ENCODE data around the gene INTS1.
A peak's percentile ranks its signal among the peaks of the same experiment; 100 is the strongest.

INTS1 gene

GRCh38 chr7:1530946-1531262, 26.7 kb upstream of the INTS1 start:
- no peak overlapping the region for H2AFZ ChIP-seq (ENCODE audit: low read length)
- H3K27me3 ChIP-seq (ENCODE audit: insufficient read depth, low read length), result no peaks in the 10 kb centered on the region
- peak overlapping the region; percentile 85 for H3K4me2 ChIP-seq (ENCODE audit: low read length)
- no peaks in the 10 kb centered on the region for H3K9me2 ChIP-seq (ENCODE audit: low read depth, low read length)
- no peaks in the 10 kb centered on the region for H3K36me3 ChIP-seq (ENCODE audit: insufficient read depth, low read length)
- H3F3A ChIP-seq (ENCODE audit: insufficient read depth, low read length), result no peaks in the 10 kb centered on the region
- no peak overlapping the region for H3K27ac ChIP-seq (ENCODE audit: low read depth, low read length, poor library complexity, severe bottlenecking)
- H4K20me1 ChIP-seq (ENCODE audit: insufficient read depth, low read length), result no peaks in the 10 kb centered on the region
- H3K4me1 ChIP-seq (ENCODE audit: insufficient read depth, low read length, severe bottlenecking), result peaks cover 24% of the 10 kb centered on the region
- 0 out of 2 replicates have a peak, but pooled peaks cover 8% of the 10 kb centered on the region for H3K79me2 ChIP-seq (ENCODE audit: insufficient read depth, low read length)
- peak overlapping the region; percentile 79 for H3K9ac ChIP-seq (ENCODE audit: low read length)
- TF ChIP-seq EZH2 (IDR thresholded peaks at IDR 0.05; ENCODE audit: borderline replicate concordance, low read length) (no peak), CTCF (IDR thresholded peaks at IDR 0.05; ENCODE audit: low read length) (no peak)
- H3K4me3 ChIP-seq (ENCODE audit: low read depth, low read length, poor library complexity, severe bottlenecking), result peak overlapping the region; percentile 83
- no peaks in the 10 kb centered on the region for H3K9me3 ChIP-seq (ENCODE audit: low read length)

DNA sequence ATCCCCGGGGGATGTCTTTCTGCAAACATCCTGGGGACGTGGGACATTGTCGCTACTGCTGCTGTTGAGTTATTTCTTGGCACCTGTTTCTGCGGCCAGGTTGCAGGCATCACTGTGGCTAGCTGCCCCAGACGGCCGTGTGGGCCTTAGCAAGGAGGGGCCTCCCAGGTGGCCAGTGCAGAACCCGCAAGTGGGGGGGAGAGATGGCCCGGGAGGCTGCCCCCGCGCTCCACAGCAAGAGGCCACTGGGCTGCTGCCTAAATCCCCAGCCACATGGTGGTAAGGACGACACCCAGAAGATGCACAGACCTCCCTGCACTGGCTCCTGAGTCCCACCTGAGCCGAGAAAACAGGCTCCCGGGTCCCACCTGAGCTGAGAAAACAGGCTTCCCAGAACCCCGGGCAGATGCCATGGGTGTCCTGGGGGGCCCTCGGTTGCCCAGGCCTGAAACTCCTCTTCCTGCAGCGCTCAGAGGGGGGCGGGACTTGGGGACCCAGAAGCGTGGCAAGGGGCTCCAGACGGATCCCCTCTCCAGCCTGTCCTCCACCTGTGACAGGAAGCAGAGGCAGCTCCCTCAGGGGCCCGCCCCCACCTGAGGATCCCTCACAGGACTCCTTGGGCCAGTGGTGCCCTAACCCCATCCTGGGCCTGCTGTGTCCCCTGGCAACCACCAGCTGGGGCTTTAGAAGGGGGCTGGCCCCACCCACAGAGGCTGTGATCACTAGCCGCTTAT, 25.4 kb upstream of the INTS1 start:
- no peak overlapping the region for H3K4me3 ChIP-seq (ENCODE audit: low read depth, low read length, poor library complexity, severe bottlenecking)
- H3K4me1 ChIP-seq (ENCODE audit: insufficient read depth, low read length, severe bottlenecking), result peaks cover 24% of the 10 kb centered on the region
- 0 out of 2 replicates have a peak, but pooled peaks cover 8% of the 10 kb centered on the region for H3K79me2 ChIP-seq (ENCODE audit: insufficient read depth, low read length)
- no peaks in the 10 kb centered on the region for H3F3A ChIP-seq (ENCODE audit: insufficient read depth, low read length)
- peaks cover 4% of the 10 kb centered on the region; the same call in 1 of the 2 replicates for H3K27me3 ChIP-seq (ENCODE audit: insufficient read depth, low read length)
- H3K9me3 ChIP-seq (ENCODE audit: low read length), result no peaks in the 10 kb centered on the region
- no peak overlapping the region for H2AFZ ChIP-seq (ENCODE audit: low read length)
- no peaks in the 10 kb centered on the region for H3K9me2 ChIP-seq (ENCODE audit: low read depth, low read length)
- no peak overlapping the region for H3K4me2 ChIP-seq (ENCODE audit: low read length)
- TF ChIP-seq CTCF (IDR thresholded peaks at IDR 0.05; ENCODE audit: low read length), result no peak
- no peak for TF ChIP-seq EZH2 (IDR thresholded peaks at IDR 0.05; ENCODE audit: borderline replicate concordance, low read length)
- no peaks in the 10 kb centered on the region for H3K36me3 ChIP-seq (ENCODE audit: insufficient read depth, low read length)
- no peak overlapping the region for H3K9ac ChIP-seq (ENCODE audit: low read length)
- H3K27ac ChIP-seq (ENCODE audit: low read depth, low read length, poor library complexity, severe bottlenecking), result no peak overlapping the region
- no peaks in the 10 kb centered on the region for H4K20me1 ChIP-seq (ENCODE audit: insufficient read depth, low read length)

- Histone ChIP-seq H2AFZ (ENCODE audit: low read length) (no peak overlapping the region), H3K27me3 (ENCODE audit: insufficient read depth, low read length) (peaks cover 4% of the 10 kb centered on the region; the same call in 1 of the 2 replicates), H4K20me1 (ENCODE audit: insufficient read depth, low read length) (no peaks in the 10 kb centered on the region), H3K4me3 (ENCODE audit: low read depth, low read length, poor library complexity, severe bottlenecking) (no peak overlapping the region), H3K79me2 (ENCODE audit: insufficient read depth, low read length) (no peaks in the 10 kb centered on the region), H3K9me2 (ENCODE audit: low read depth, low read length) (no peaks in the 10 kb centered on the region), H3K4me2 (ENCODE audit: low read length) (no peak overlapping the region), H3K27ac (ENCODE audit: low read depth, low read length, poor library complexity, severe bottlenecking) (no peak overlapping the region), H3K4me1 (ENCODE audit: insufficient read depth, low read length, severe bottlenecking) (peaks cover 2% of the 10 kb centered on the region), H3K9ac (ENCODE audit: low read length) (no peak overlapping the region), H3K36me3 (ENCODE audit: insufficient read depth, low read length) (no peaks in the 10 kb centered on the region), H3K9me3 (ENCODE audit: low read length) (no peaks in the 10 kb centered on the region), H3F3A (ENCODE audit: insufficient read depth, low read length) (no peaks in the 10 kb centered on the region)
- TF ChIP-seq CTCF (IDR thresholded peaks at IDR 0.05; ENCODE audit: low read length), result no peak
- TF ChIP-seq EZH2 (IDR thresholded peaks at IDR 0.05; ENCODE audit: borderline replicate concordance, low read length), result no peak
Observed at GRCh38 chr7:1526271-1526754, 22.1 kb upstream of the INTS1 start.

All from OCI-LY1 (cell line).